ENCODE results near the gene HES7.

HES7 gene

DNA sequence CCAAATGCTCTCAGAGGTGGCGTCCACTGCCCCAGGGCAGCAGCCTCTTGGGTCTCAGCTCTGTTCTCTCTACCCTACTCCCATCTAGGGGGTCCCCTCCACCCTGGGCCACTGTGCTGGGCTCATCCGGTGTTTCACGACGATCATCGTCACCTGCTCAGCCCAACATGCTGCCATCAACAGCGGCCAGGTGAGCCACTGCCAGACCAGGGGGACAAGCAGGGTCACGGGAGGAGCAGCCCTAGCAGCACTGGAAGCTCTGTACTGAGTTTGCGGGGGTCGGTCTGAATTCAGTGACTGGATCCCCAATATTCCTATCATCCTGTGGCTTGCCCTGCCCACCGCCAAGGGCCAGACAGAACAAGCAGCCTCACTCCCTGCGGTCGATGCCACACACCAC is 52.4 kb downstream of the HES7 start:
- no peak for DNase-seq
